HTERT RPE-1 (cell line): ENCODE results near the gene ZNF580.

Source experiments
- in situ Hi-C: fragments of 300-500 bp; cut with MboI; formaldehyde crosslinking; loops from 4 replicates; pipeline ENCODE4 v1.14.3; 2020; ENCODE audit warnings: low sequenced_read_pairs

ZNF580 gene

DNA sequence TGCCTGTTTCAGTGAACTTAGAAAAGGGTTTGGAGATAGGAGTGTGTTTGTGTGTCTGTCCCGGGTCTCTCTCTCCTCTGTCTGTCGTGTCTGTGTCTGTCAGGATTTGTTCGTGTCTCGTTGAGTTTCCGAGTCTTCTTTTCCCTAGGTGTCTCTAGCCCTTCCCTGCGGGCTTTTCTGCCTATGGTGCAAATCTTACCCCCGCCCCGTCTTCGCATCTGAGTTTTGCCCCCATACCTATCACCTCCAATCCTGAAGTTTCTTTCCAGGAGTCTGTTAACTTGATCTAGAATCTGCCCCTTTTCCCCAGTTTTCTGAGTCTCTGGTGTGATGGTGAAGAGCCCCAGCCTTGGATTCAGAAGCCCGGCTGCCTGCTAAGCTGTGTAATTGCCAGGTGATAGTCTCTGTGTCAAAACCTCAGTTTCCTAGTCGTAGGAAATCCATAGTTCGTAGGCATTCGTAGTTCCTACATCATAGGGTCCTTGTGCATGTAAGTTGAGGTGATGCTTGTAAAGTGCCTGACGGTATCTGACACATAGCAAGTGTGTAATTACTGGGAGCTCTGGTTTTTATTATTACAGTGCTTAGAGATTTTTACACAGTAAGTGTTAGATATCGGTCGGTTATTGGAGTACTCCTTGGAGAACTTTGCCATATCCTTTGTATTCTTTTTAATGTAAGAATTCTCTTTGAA lies 35.0 kb downstream of the ZNF580 start:
- in situ Hi-C loops: no loop called here

DNA sequence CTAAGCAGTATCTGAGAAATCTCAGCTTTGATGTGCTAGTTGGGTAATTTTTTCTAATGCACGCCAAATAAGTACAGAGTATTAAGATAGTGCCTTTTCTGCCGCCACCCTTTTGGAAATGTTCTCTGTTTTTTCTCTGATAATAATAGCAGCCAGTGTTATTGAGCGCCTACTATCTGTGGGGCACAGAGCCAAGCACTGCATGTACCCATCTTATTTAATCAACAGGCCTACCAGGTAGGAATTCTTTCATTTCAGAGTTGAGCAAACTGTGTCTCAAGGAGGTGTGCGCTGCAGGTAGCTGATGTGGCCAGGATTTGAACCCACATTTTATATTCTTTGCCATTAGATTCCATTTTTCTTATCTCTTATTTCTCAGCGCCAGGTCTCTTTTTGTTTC lies 35.6 kb downstream of the ZNF580 start:
- in situ Hi-C loops: no loop called here

DNA sequence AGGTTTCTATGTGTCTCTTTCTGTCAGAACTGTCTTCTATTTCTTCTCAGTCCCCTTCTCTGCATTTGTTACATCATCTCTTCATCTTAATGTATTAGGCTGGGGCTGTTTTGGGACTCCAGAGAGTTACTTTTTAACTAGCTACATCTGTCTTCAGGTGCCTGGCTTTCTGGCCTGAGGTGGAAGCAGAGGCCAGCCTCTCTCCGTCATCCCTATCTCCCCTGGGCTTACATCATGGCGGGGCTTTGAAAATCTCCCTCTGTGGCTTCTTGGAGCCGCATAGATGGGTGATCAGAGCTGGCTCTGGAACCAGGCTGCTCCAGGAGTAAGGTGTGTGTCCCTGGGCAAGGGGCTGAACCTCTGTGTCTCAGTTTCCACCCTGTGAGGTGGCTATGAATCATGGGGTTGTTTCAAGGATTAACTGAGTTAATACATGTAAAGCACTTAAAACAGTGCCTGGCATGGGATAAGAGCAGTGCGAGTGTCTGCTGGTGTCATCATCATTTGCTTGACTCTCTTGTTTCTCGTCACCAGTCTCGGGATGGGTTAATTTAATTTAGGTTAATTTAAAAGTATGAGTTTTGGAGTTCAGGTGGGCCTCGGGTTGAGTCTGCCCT lies 36.2 kb downstream of the ZNF580 start:
- in situ Hi-C loops: no loop called here

DNA sequence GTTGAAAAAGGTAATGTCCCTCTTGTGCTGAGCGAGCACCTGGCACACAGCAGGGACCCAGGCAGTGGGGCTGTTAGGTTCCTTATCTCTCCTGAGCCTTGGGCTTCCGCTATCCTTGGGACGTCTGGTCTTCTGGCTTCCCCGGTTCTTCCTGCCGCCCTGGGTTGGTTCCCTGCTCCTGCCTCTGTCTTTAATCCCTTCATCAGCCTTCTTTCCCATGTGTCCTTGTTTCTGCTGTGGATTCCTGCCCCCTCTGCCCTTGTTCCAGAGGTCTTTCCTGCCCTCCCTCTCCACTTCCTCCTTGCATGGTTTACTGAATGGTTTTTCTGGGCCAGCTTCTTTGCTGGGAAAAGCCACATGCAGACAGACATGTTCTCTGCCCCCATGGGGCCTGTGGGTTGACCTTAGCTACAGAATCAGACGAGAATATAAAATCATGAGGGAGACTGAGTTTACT lies 36.8 kb downstream of the ZNF580 start:
- in situ Hi-C loops: no loop called here

DNA sequence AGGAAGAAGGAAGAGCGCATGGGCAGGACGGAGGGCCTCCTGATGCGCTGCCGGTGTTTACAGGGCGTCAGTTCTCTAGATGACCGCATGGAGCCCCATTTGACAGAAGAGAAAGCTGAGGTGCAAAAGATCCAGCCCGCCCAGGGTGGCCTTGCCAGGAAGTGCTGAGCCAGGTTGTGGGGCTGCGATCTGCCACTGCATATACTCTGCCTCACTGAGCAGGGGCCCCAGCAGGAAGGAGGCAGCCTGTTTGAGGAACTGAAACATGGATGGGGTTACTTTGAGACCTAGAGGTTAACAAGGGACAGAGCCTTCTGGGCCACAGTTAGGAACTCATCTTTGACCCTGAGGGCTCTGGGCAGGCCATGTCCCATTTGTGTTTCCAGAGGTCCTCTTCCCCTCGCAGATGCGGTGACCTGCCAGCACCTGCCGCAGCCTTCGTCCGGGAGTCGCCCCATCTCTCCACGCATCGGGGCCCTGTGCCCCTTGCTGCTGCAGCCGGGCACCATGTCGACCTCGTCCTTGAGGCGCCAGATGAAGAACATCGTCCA lies 37.4 kb downstream of the ZNF580 start:
- in situ Hi-C loops: no loop called here

DNA sequence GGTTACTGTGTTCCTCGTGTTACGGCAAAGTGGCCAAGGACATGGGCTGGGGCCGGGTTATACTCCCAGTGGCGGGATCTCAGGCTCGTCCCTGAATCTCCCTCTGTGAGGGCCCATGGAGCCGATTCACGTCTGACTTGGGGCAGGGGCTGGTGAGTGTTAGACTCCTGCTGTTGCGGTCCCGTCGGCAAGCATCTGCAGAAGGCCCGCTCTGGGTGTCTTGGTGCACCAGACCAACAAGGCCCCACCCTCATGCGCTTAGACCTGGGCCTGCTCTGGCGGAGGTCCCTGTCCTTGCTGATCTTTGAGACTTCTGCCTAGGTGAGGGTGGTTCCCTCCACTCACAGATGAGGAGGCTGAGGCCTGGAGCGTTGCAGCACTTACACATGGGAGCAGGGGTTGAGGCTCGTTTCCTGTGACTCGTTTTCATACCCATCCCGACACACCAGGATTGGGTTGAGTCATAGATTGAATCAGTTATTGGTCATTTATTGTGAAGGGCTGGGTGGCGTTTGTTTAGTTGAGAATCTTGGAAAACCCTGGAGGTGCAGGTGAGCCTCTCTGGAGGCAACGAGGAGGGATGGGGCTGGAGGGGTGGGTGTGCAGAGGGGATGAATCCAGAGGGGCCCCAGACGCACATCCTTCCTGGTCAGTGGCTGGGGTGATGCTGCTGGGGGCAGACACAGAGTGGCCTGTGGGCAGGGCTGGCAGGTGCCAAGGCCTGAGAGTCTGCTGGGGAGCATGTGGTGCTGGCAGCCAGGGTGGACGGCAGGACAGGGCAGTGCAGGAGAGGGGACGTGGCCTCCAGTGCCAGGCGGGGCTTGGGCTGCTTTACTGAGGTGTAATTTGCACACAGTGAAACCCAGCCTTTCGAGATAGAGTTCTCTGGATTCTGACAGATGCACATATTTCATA lies 38.8 kb downstream of the ZNF580 start:
- in situ Hi-C loops: no loop called here

DNA sequence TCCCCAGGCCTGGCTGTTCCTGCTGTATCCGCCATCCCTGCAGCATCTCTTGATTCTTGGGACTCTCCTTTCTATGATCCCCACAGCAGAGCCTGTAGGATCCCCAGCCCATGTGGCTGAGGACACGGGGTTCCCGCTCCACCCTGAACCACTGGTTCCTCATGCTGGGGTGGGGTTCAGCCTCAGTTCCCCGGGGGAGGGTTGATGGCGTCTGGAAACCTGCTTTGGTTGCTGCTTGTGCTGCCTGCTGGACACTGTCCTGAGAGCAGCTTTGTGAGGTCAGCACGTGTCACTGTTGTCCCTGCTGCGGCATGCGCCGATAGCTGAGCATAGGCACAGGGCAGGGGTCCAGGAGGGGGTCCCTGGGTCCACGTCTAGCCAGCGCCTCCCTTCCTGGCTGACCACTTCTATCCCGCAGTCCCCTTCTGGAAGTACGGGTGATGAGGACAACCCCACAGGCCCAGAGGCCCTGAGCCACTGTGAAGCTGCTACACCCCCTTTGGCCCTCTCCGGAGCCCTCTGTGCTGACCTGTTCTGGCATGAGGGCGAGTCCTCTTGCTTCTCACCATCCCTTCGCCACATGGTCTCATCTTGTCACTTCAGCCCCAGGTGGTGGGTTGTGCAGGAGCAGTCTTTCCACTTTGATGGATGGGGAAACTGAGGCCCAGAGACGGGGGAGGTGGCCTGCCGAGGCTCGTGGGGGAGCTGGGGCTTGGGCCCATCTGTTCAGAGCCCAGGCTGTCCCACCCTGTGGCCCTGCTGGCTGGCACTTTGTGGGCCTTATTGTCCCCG lies 39.7 kb downstream of the ZNF580 start:
- in situ Hi-C loops: no loop called here

DNA sequence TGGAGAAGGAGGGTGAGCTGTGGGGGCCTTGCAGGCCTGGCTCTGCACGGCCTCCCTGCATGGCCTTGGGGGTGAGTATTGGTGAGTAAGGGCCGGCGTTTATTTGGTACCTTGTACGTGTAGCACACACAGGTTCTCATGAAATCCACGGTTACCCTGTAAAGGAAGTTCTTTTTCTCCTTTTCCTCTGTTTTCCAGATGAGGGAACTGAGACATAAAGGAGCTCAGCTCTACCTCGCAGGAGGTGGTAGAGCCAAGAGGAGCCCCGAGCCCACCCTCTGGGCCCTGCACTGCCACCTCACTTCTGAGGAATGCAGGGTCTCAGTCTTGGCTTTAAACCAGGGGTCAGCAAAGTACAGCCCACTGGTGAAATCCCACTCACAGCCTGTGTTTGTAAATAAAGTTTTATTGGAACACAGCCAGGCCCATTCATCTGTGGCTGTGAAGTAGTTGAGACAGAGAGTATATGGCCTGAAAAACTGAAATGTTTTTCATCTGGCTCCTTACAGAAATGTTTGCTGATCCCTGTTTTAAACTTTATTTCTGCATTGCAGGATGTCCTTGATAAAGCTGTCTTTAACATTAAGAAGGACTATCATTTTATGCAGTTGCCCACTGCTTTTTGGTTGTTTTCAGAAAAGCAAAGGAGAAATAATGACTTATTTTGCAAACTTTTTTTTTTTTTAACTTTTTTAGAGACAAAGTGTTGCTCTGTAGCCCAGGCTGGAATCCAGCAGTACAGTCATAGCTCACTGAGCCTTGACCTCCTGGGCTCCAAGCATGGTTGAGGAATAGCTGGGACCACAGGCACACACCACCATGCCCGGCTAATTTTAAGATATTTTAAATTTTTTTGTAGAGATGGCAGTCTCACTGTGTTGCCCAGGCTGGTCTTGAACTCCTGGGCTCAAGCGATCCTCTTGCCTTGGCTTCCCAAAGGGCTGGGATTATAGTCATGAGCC lies 40.6 kb downstream of the ZNF580 start:
- in situ Hi-C loops: no loop called here

DNA sequence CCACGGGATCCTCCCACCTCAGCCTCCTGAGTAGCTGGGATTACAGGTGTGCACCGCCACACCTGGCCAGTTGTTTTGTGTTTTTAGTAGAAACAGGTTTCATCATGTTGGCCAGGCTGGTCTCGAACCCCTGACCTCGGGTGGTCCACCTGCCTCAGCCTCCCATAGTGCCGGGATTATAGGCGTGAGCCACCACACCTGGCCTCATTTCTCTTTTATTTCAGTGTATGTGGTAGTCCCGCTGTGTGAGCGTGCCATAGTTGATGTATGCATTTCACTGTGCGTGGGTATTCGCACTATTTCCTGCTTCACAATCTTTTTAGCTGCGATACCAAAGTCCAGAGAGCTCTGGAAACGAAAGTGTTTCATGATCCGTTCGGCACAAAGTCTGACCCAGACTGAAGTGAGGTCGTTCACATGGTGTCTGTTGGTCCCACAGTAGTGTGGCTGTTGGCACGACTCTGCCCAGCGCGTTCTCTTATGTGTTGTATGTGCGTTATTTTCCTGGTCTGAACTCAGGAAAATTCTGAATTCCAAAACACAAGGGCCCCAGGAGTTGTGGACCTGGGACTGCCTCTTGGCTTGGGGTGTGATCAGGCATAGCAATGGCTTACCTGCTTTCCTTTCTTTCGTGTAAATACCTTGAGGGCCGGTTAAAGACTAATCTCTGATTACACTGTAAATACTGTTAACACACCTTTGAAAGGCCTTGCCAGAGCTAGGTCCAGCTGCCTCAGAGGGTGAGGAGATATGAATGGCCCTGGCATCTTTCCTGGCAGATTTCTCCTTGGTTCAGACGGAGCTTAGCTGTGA lies 42.9 kb downstream of the ZNF580 start:
- in situ Hi-C loops: no loop called here

- in situ Hi-C loops: no loop called here
Observed at GRCh38 chr19:55684946-55685681, 44.3 kb downstream of the ZNF580 start.

GRCh38 chr19:55685776-55686175 lies 45.0 kb downstream of the ZNF580 start:
- in situ Hi-C loops: no loop called here

DNA sequence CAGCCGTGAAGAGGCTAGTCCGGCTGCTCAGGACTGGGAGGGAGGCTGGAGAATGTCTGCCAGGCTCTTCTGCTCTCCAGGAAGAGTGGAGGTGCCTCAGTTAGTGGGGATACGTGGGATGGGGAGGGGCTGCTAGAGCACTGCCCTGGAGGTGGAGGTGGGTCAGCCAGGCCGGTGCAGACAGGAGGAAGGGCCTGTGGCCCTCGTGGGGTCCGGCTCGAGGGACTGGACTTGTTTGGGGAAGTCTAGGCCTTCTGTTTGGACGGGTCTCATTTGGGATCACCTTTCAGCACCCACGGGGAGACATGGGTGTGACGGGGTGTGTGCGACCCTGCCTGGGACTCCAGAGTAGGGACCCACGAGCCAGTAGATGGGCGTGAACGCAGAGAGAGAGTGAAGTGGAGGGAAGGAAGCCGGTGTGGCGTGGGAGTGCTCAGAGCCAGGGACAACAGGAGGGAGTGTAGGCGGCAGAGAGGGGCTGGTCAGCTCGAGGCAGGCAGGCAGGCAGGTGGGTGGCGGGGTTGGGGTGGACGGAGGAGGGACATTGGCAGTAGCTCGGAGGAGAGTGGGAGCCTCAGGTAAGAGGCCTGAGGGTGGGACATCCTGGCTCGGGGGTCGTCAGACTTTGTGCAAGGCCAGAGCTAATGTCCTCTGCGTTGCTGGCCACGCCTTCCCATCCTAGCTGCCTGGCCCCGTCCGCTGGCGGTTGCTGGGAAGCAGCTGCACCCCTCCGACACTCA lies 45.7 kb downstream of the ZNF580 start:
- in situ Hi-C loops: no loop called here

- in situ Hi-C loops: no loop called here
Observed at GRCh38 chr19:55687281-55688201, 46.7 kb downstream of the ZNF580 start.

GRCh38 chr19:55688422-55689218 lies 47.8 kb downstream of the ZNF580 start:
- in situ Hi-C loops: no loop called here

DNA sequence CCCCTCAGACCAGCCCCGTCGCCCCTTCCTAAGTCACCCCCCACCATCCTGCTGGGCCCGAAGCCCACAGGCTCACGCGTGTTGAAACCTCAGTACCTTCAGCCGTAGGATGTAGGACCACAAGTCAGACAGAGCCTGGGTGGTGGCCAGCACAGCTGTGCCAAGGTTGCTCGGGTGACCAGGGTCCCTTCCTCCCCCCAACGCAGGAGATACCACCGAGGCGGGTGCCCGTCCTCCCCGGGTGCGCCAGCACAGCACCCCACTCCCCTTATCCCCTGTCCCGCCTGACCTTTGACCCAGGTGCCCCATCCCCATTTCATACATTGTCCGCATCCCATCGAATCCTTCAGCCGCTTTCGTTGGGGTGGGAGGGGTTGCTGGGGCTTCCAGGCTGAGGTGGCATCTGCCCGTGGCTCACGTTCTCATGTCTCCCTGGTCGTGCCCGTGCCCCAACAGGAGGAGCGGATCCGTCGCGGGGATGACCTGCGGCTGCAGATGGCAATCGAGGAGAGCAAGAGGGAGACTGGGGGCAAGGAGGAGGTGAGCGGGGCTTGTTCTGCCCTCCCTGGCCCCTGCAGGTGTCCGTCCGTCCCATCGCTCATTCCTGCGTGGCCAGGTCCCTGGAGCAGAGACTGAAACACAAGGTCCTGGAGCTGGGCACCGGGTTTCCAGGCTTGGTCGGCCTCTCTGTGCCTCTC lies 48.8 kb downstream of the ZNF580 start:
- in situ Hi-C loops: no loop called here
